HG03139 (cell line): ENCODE measurements around the gene GLB1L2.
"Not testable (repeated sequence)": the region's sequence is repeated elsewhere in the genome, so short reads cannot be mapped to it uniquely, and the experiment has no call there.

Experiments used
- ATAC-seq: cut with Tn5 transposase; IDR thresholded peaks from one replicate; pipeline ENCODE4 v1.9.1; 2021; ENCODE audit not compliant: unreplicated experiment

GLB1L2 gene

GRCh38 chr11:134321373-134321772 lies 10.4 kb upstream of the GLB1L2 start:
- ATAC-seq: not testable (repeated sequence)

GRCh38 chr11:134322553-134322952 lies 9.2 kb upstream of the GLB1L2 start:
- no peak for ATAC-seq

GRCh38 chr11:134328433-134328832 lies 3.4 kb upstream of the GLB1L2 start:
- ATAC-seq: no peak

GRCh38 chr11:134330611-134331353 lies 1.0 kb upstream of the GLB1L2 start:
- no peak for ATAC-seq

GRCh38 chr11:134332189-134332631 lies 422 bp downstream of the GLB1L2 start:
- ATAC-seq: peak; percentile 33

- ATAC-seq: no peak
Observed at GRCh38 chr11:134332782-134333181, 994 bp downstream of the GLB1L2 start.

GRCh38 chr11:134333312-134333711 lies 1.5 kb downstream of the GLB1L2 start:
- ATAC-seq: no peak

- ATAC-seq: no peak
Observed at GRCh38 chr11:134333946-134334345, 2.2 kb downstream of the GLB1L2 start.

- ATAC-seq: no peak
Observed at GRCh38 chr11:134334796-134335571, 3.2 kb downstream of the GLB1L2 start.

GRCh38 chr11:134337051-134337450 lies 5.3 kb downstream of the GLB1L2 start:
- ATAC-seq: no peak

- ATAC-seq: no peak
Observed at GRCh38 chr11:134338068-134338467, 6.3 kb downstream of the GLB1L2 start.

GRCh38 chr11:134338654-134339053 lies 6.9 kb downstream of the GLB1L2 start:
- no peak for ATAC-seq

- no peak for ATAC-seq
Observed at GRCh38 chr11:134339756-134340155, 8.0 kb downstream of the GLB1L2 start.

- no peak for ATAC-seq
Observed at GRCh38 chr11:134340354-134340964, 8.7 kb downstream of the GLB1L2 start.

GRCh38 chr11:134341805-134342571 lies 10.2 kb downstream of the GLB1L2 start:
- no peak for ATAC-seq

GRCh38 chr11:134342572-134343340 lies 11.0 kb downstream of the GLB1L2 start:
- no peak for ATAC-seq

- ATAC-seq: no peak
Observed at GRCh38 chr11:134343646-134344045, 11.9 kb downstream of the GLB1L2 start.

GRCh38 chr11:134344497-134345236 lies 12.9 kb downstream of the GLB1L2 start:
- ATAC-seq: not testable (repeated sequence)

- no peak for ATAC-seq
Observed at GRCh38 chr11:134345237-134345550, 13.4 kb downstream of the GLB1L2 start.
